HepG2 (cell line): Measurements from ENCODE around the gene MYO3A. TPM values are rescaled to one million over a fixed set of nuclear protein-coding genes. Genes with fewer than 3 reads are reported as not detected.

Experiments used
- ATAC-seq: fragments of 200-7000 bp; cut with Tn5 transposase; 3 replicates; pipeline ENCODE4 v1.9.1; 2020; ENCODE audit warnings: mild to moderate bottlenecking, moderate library complexity
- BruUV-seq: library from RNA; stranded (reverse); fragments of 400-500 nt; replicated peaks from 2 replicates; lab custom pipeline; 2021; lab: Mats Ljungman, UMichigan
- CTCF ChIA-PET: fragments of 300-600 bp; formaldehyde crosslinking; extraction: SDS; loops from one replicate; lab custom pipeline; 2021; ENCODE audit warnings: low total read pairs, inconsistent platforms, low intra/inter-chr PET ratio; lab: Yijun Ruan, JAX
- POLR2A ChIA-PET: fragments of 350-600 bp; sonication (Branson Sonifier 250); formaldehyde crosslinking; loops from one replicate; lab custom pipeline; 2020; ENCODE audit warnings: antibody characterized with exemption, inconsistent platforms; lab: Yijun Ruan, JAX
- DNase-seq: peaks from one replicate; pipeline ENCODE4 v3.0.0-alpha.2; 2015; ENCODE audit warnings: low spot score
- FAIRE-seq: peaks from 3 replicates; lab custom pipeline; 2011; peaks lifted over from hg19 to GRCh38; lab: Jason Lieb, UNC
- H2AFZ ChIP-seq: one replicate; pipeline ENCODE4 v1.6.1; 2011; ENCODE audit warnings: low read length, inconsistent platforms
- H3K27ac ChIP-seq: fragments of 300-600 bp; 3 replicates; pipeline ENCODE4 v1.8.0; 2011; ENCODE audit warnings: mixed run types, mild to moderate bottlenecking, mixed read lengths, low read length, inconsistent platforms; ENCODE audit not compliant: insufficient read depth; ENCODE audit errors: extremely low read length
- H3K27me3 ChIP-seq, 2 experiments: fragments of 200-600 bp in 1 of 2; 2 replicates in 1 of 2; 3 replicates in 1 of 2; pipeline versions ENCODE4 v1.6.0 to v1.8.0; 2011; ENCODE audit warnings: low read length in 2 of 2, mild to moderate bottlenecking in 2 of 2, moderate library complexity in 2 of 2, inconsistent platforms in 1 of 2; ENCODE audit not compliant: insufficient read depth in 2 of 2, control insufficient read depth in 1 of 2
- H3K36me3 ChIP-seq, 2 experiments: fragments of 200-600 bp in 1 of 2; replicated peaks in 1 of 2; 2 replicates in 1 of 2; 3 replicates in 1 of 2; pipeline versions ENCODE4 v1.5.1 to v1.8.0; 2011; ENCODE audit warnings: low read length in 2 of 2, inconsistent platforms in 1 of 2; ENCODE audit not compliant: insufficient read depth in 2 of 2, control insufficient read depth in 1 of 2
- H3K4me1 ChIP-seq: 2 replicates; pipeline ENCODE4 v1.5.1; 2012; ENCODE audit warnings: low read length, inconsistent platforms; ENCODE audit not compliant: insufficient read depth
- H3K4me2 ChIP-seq: 2 replicates; pipeline ENCODE4 v1.6.0; 2011; ENCODE audit warnings: low read depth, low read length, inconsistent platforms
- H3K4me3 ChIP-seq, 3 experiments: fragments of 200-600 bp in 1 of 3; sonication (generic), shearing (Covaris generic) in 1 of 3; replicated peaks in 1 of 3; 2 replicates each; pipeline ENCODE4 v1.5.1; 2011 to 2016; ENCODE audit warnings: low read length in 3 of 3, inconsistent platforms in 2 of 3, low read depth in 2 of 3, mild to moderate bottlenecking in 2 of 3, control low read depth in 1 of 3, mixed read lengths in 1 of 3; ENCODE audit not compliant: insufficient read depth in 1 of 3
- H3K79me2 ChIP-seq: one replicate; pipeline ENCODE4 v1.6.1; 2011; ENCODE audit warnings: low read length, inconsistent platforms; ENCODE audit not compliant: insufficient read depth
- H3K9ac ChIP-seq: 2 replicates; pipeline ENCODE4 v1.6.0; 2011; ENCODE audit warnings: mild to moderate bottlenecking, low read depth, low read length, inconsistent platforms; ENCODE audit not compliant: insufficient read depth
- H3K9me3 ChIP-seq: 2 replicates; pipeline ENCODE4 v1.5.1; 2012; ENCODE audit warnings: mild to moderate bottlenecking, low read length
- H4K20me1 ChIP-seq: 2 replicates; pipeline ENCODE4 v1.6.0; 2011; ENCODE audit warnings: inconsistent platforms, mild to moderate bottlenecking, low read length, moderate library complexity; ENCODE audit not compliant: insufficient read depth
- EED ChIP-seq: sonication (generic); formaldehyde crosslinking; IDR thresholded peaks from 2 replicates; pipeline ENCODE4 v1.5.0; 2020; ENCODE audit warnings: mild to moderate bottlenecking, missing genetic modification reagents
- FOXO1 ChIP-seq: sonication (generic); formaldehyde crosslinking; IDR thresholded peaks from 2 replicates; pipeline ENCODE4 v1.4.0; 2020; ENCODE audit warnings: missing genetic modification reagents
- GABPA ChIP-seq, 2 experiments: IDR thresholded peaks; 2 replicates each; pipeline ENCODE4 v1.6.1; 2011 to 2016; ENCODE audit warnings: low read depth in 2 of 2, low read length in 1 of 2, missing biosample characterization in 1 of 2, missing genetic modification characterization in 1 of 2
- RAD21 ChIP-seq: fragments of 450-650 bp; formaldehyde crosslinking; IDR thresholded peaks from 2 replicates; pipeline ENCODE4 v1.5.0; 2020; ENCODE audit warnings: mild to moderate bottlenecking
- SIX1 ChIP-seq: sonication (generic); formaldehyde crosslinking; IDR thresholded peaks from 2 replicates; pipeline ENCODE4 v1.4.0; 2020; ENCODE audit warnings: missing genetic modification reagents, borderline replicate concordance
- SRSF1 ChIP-seq: fragments of 200-400 bp; formaldehyde crosslinking; optimal IDR thresholded peaks from 2 replicates; pipeline ENCODE3; 2017; ENCODE audit warnings: mild to moderate bottlenecking, low read depth, low read length, moderate library complexity
- SUZ12 ChIP-seq: fragments of 150-350 bp; IDR thresholded peaks from 2 replicates; pipeline ENCODE4 v1.6.1; 2014; ENCODE audit warnings: low read depth, low read length
- YEATS2 ChIP-seq: sonication (generic); formaldehyde crosslinking; IDR thresholded peaks from 2 replicates; pipeline ENCODE4 v1.4.0; 2020; ENCODE audit warnings: missing genetic modification reagents, borderline replicate concordance
- ZBTB38 ChIP-seq: sonication (generic); formaldehyde crosslinking; IDR thresholded peaks from 2 replicates; pipeline ENCODE4 v1.5.1; 2020; ENCODE audit warnings: mild to moderate bottlenecking, missing genetic modification reagents
- ZNF224 ChIP-seq: sonication (generic); formaldehyde crosslinking; IDR thresholded peaks from 2 replicates; pipeline ENCODE4 v1.5.0; 2020; ENCODE audit warnings: mild to moderate bottlenecking, missing genetic modification reagents
- ZNF432 ChIP-seq: sonication (generic); formaldehyde crosslinking; IDR thresholded peaks from 2 replicates; pipeline ENCODE4 v1.5.0; 2020; ENCODE audit warnings: missing genetic modification reagents, mild to moderate bottlenecking, borderline replicate concordance
- ZNF580 ChIP-seq: IDR thresholded peaks from 2 replicates; pipeline ENCODE4 v1.6.1; 2016; ENCODE audit warnings: low read depth, borderline replicate concordance
- ZNF639 ChIP-seq: conservative IDR thresholded peaks from 2 replicates; pipeline ENCODE4 v1.6.1; 2018; ENCODE audit warnings: missing genetic modification reagents
- ZNF841 ChIP-seq: sonication (generic); formaldehyde crosslinking; IDR thresholded peaks from 2 replicates; pipeline ENCODE4 v1.8.1; 2023; ENCODE audit warnings: missing genetic modification reagents, borderline replicate concordance
- ZNF883 ChIP-seq: sonication (generic); formaldehyde crosslinking; IDR thresholded peaks from 2 replicates; pipeline ENCODE4 v1.5.1; 2020; ENCODE audit warnings: mild to moderate bottlenecking, missing genetic modification reagents; ENCODE audit errors: not compliant biosample characterization
- ZZZ3 ChIP-seq: sonication (generic); formaldehyde crosslinking; IDR thresholded peaks from 2 replicates; pipeline ENCODE4 v1.4.0; 2020; ENCODE audit warnings: missing genetic modification reagents, mild to moderate bottlenecking, borderline replicate concordance
- WGBS: methylation state at CpG from one replicate; pipeline ENCODE4 v1.1.6; 2017; ENCODE audit warnings: low lambda C conversion rate; 5-methylcytosine and 5-hydroxymethylcytosine counted together
- in situ Hi-C: cut with HindIII; loops from 2 replicates; pipeline ENCODE4 v1.10.0; 2017; ENCODE audit warnings: low pct_unique_long_range_greater_than_20kb; ENCODE audit not compliant: extremely low pct_ligation_motif_present
- intact Hi-C: fragments of 100-400 bp; cut with micrococcal nuclease; formaldehyde crosslinking; loops from one replicate; pipeline ENCODE4 v1.10.0; 2022; ENCODE audit not compliant: unreplicated experiment
- polyA plus RNA-seq, 8 experiments: library from polyadenylated mRNA; depleted of rRNA in 3 of 8; stranded (reverse) in 7 of 8; unstranded in 1 of 8; fragments of >200 nt; fragmentation: Illumina TruSeq in 4 of 8; extraction: Trizol in 4 of 8; gene quantifications; 2 replicates each; pipeline versions ENCODE4 v1.2.1 to v1.2.3, GENCODE V29; 2011 to 2016; ENCODE audit warnings: low read depth in 4 of 8, missing spikeins in 1 of 8, mixed read lengths in 1 of 8; ENCODE audit not compliant: insufficient read depth in 1 of 8
- total RNA-seq, 5 experiments: library from RNA; depleted of rRNA; stranded (reverse); fragments of >200 nt; fragmentation: Illumina TruSeq; extraction: Trizol; gene quantifications; 2 replicates each; pipeline ENCODE4 v1.2.3, GENCODE V29; 2016; ENCODE audit warnings: low read depth in 1 of 5

Gene MYO3A
- total and polyA plus RNA-seq, 2 of the 13 experiments (the other 11 are each of a cell fraction or from before 2014, with no cell fraction given), result not detected

DNA sequence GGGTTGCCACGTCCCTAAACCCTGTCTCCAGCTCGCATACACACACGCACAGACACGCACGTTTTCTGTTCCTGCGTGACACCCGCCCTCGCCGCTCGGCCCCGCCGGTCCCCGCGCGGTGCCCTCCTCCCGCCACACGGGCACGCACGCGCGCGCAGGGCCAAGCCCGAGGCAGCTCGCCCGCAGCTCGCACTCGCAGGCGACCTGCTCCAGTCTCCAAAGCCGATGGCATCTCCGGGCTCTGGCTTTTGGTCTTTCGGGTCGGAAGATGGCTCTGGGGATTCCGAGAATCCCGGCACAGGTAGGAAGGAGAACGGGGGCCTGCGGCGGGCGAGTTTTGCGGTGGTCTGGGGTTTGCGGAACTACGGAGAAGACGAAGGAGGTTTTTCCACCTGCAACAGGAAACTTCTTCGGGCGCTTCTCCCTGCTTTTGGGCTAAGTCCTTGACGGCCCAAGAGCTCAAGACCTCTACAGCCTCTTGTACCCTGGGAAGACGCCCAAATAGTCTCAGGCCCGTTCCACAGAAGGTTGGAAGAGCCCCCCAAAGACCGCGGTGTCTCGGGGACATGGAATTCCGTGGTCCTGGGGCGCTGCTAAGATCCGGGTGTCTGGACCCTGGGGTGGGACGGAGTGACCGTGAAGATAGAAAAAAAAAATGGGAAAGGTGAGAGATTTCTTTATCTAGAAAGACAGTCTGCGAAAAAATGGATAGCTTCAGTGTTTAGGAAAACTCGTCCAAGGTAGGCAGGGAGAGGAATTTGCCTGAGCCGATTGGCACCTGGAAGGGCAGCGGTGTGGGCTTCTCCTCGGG is 282.8 kb downstream of the MYO3A start, which contains the start of gene GAD2:
Gene GAD2, plus strand, starts transcription at position 190 of the 811 bp plus-strand sequence. Its CDS starts 36 bp downstream, at position 226.
- Histone ChIP-seq H3K79me2 (no peaks in the 10 kb centered on the region), H3K27me3 (peaks cover 5 to 56% of the 10 kb centered on the region in 2 experiments), H3K4me3 (no peak within 1 kb of the TSS), H4K20me1 (no peaks in the 10 kb centered on the region), H3K9ac (no peak within 1 kb of the TSS), H3K9me3 (no peaks in the 10 kb centered on the region), H3K4me1 (no peaks in the 10 kb centered on the region), H3K27ac (no peak within 1 kb of the TSS), H3K36me3 (no peaks in the 10 kb centered on the region), H3K4me2 (no peak within 1 kb of the TSS), H2AFZ (no peak within 1 kb of the TSS)
- in situ Hi-C loops (no loop called here), intact Hi-C loops (no loop called here)
- TF ChIP-seq ZNF883 (CRISPR knock-in tag) (no peak), ZNF224 (no peak), SIX1 (CRISPR knock-in tag) (no peak), ZZZ3 (CRISPR knock-in tag) (no peak), FOXO1 (no peak), SRSF1 (no peak), ZBTB38 (CRISPR knock-in tag) (no peak), YEATS2 (CRISPR knock-in tag) (no peak), RAD21 (CRISPR knock-in tag) (no peak), ZNF580 (CRISPR knock-in tag) (no peak), SUZ12 (no peak), GABPA (IDR thresholded peaks at IDR 0.05; ENCODE audit: low read depth, low read length) (no peak), GABPA (CRISPR knock-in tag; IDR thresholded peaks at IDR 0.05; ENCODE audit: low read depth) (no peak), ZNF639 (no peak), ZNF841 (no peak), EED (CRISPR knock-in tag) (no peak), ZNF432 (no peak)
- POLR2A ChIA-PET, result no interaction called here
- no peak for ATAC-seq
- DNase-seq, result no peak
- no TSS peak for BruUV-seq
- CTCF ChIA-PET, result no interaction called here
- no peak for FAIRE-seq
- WGBS, result 56% methylated on average over 60 of the region's 60 CpGs
